ENCODE data around the gene RBM44.
"Not testable (repeated sequence)": the region's sequence is repeated elsewhere in the genome, so short reads cannot be mapped to it uniquely, and the experiment has no call there.

Gene RBM44, protein sequence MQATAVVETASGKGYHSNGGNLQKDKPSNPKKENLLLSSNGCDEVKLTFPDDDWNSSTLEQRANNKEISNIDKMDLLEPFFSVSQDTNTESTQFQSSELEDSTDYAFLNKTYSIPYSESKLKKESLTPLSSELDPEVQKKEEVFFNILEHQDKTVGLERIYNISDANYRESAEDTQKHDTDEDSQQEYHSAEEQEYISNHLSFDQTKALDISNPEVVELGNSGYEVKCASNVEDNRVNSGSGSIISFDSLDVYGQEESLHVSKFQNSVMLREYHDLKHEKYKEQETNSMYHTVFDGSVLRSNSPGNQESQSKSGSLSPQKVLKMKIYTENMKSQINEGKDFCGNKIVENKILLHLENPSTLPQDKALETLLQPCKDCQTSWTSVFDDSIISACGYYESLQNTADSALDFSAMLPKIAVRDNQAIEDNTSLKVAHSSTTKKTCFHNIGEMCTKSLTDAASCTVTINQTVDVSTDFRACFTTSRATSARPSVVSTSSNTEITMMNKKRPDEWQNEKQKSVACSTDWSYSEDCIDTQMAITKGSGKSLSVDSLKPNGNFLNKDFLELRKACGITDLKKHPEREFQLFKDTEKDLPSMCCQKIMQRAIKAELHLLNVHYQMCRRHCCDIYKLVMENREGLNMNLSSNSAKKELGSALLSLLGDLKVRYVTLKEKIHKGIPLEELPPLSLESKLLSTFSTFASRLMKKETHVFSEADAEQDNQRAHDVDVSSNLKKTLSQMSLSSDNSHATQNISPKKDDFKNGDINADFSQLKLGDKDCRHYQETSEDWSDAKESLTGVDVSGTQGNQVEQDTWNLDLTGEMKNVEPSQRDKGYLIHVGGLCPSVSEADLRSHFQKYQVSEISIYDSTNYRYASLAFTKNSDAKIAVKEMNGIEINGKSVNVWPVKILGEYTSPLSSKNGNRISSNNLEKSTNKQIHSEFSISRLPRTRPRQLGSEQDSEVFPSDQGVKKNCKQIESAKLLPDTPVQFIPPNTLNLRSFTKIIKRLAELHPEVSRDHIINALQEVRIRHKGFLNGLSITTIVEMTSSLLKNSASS

DNA sequence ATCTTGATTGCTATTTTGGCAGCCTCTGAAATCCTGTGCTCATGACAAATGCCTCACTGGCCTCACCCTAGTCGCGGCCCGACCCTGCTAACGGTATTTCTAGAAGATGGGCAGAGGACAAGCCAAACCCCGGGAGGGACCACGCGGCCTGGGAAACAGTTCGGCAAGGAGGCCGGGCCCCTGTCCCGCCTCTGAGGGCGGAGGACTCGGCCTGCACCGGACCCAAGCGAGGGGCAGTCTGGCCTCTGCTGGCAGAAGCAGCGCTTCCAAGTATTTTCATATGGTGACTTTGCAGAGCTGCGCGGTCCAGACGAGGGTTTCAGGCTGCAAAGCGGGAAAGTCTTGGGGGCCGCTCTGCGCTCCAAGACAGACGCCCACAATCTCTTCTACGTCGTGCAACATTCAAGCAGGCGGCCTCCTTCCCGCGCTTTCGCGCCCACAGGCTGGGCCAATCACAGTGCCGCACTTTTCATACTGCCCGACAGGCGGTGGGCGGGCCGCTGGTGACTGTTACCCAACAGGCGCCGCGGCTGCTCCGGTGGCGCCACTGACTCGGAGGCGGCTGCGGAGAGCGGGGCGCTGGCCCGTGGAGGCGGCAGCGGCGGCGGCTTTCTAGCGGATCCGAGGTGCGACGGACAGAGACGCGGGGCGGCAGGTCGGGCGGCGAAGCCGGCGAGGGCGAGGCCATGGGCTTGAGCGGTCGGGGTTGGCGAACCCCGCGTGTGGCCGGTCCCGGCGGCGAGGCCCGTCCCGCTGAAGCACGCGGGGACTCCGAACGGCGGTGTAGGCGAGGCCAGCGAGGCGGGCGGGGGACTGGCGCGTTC lies at the start of gene RBM44:
RBM44 (plus strand) TSS at position 544 of the 824 bp plus-strand sequence. CDS start 14,831 bp downstream, outside the sequence.
- in situ Hi-C loops (cut with MboI; ENCODE audit: low sequenced_read_pairs), result no loop called here

DNA sequence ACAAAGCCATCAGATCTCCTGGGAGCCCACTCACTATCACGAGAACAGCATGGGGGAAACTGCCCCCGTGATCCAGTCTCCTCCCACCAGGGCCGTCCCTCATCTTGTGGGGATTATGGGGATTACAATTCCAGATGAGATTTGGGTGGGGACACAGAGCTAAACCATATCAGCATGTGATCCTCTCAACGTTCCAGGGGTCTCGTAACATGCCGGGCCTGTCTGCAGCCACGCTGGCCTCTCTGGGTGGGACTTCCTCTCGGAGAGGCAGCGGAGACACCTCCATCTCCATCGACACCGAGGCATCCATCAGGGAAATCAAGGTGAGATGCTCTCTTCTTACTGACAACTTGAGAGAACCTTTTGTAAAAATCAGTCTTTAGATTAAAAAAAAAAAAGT lies 49.6 kb upstream of the RBM44 start:
- in situ Hi-C loops (cut with MboI; ENCODE audit: low sequenced_read_pairs), result no loop called here

DNA sequence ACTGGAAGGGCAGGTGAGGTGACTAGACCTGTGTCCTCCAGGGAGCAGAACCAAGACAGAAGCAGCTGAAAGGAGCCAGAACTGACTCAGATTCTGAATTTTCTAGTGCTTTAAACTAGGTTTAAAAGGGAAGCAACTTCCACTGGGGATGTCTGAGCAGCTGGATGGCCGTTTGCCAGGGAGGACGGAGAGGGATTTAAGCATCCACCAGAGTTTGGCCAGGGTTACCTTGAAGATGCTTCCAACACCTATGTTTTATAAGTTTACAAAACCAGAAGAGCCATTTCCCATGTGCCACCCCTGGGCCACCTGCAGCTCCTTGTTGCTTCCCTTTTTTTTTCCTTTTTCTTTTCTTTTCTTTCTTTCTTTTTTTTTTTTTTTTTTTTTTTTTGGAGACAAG lies 48.6 kb upstream of the RBM44 start:
- in situ Hi-C loops (cut with MboI; ENCODE audit: low sequenced_read_pairs), result no loop called here

DNA sequence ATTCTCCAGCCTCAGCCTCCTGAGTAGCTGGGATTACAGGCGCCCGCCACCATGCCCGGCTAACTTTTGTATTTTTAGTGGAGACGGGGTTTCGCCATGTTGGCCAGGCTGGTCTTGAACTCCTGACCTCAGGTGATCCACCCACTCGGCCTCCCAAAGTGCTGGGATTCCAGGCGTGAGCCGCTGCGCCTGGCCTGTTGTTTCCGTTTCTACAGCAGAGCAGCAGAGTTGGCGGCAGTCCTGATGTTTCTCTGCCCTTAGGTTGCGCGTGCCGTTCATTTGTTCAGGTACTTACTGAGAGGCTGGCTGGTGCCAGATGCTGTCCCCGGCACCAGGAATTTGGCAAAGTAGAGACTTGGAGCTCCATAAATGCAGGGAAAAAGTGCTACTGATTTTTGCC lies 48.1 kb upstream of the RBM44 start:
- in situ Hi-C loops (cut with MboI; ENCODE audit: low sequenced_read_pairs), result not testable (repeated sequence)

DNA sequence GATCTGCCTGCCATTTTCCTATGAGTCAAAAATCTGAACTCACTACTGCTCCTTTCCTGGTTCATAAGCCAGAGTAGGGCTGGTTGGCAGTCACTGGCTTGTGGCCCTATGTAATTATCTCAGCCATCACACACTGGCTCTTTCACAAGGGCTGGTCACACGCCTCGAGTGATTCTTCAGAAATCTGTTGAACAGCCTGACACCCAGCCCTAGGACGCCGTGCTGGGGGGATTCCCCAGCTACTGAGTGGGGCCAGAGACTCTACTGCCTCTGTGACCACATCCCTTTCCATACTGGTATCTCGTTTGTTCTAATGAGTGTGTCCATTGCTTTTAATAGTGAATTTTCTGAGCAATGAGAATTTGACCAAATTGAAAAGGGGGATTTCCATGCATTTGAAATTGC lies 45.8 kb upstream of the RBM44 start:
- in situ Hi-C loops (cut with MboI; ENCODE audit: low sequenced_read_pairs), result no loop called here

DNA sequence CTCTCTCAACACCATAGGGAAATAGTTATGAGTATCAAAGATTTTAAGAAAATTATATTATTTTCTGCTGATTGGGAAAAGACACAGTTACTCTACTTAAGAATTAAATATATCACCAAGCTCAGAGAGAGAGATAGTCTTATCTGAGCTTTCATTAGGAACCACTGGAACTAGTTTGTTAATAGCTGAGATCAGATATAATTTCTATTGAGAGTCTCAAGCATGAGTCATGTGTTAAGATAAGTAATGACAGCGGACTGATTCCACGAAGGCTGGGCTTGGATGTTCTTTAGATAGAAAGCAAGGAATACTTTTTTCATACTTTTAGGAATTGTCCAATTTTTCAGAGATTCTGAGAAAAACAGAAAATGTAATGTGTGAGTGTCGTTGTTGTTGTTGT lies 44.4 kb upstream of the RBM44 start:
- in situ Hi-C loops (cut with MboI; ENCODE audit: low sequenced_read_pairs), result no loop called here

DNA sequence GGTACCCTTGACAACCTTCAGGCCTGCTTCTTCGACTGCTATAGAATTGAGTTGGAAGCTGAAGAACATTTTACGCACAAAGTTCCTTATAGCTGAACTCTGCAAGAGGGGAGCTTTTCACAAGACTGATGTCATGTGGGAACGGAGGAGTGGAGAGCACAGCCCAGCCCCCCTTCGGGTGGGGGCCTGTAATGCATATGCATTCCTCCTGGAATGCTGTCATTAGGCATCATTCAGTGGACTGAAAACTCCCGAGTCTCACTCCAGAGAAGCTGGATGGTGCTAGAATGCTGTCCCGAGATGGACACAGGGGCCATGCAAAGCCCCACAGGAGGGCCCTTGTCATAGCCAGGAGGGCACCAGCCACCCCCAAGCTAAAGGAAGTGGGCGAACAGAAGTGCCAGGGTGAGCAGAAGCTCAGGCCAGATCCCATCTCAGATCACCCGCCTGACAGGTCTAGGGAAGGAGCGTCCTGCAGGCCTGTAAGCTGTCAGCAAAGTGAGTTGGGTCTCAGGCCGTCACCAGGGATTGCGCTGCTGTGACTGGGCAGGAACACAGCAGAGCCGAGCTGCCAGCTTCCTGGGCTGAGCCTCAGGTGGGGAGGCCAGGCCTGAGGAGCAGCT lies 43.8 kb upstream of the RBM44 start:
- in situ Hi-C loops (cut with MboI; ENCODE audit: low sequenced_read_pairs), result no loop called here

DNA sequence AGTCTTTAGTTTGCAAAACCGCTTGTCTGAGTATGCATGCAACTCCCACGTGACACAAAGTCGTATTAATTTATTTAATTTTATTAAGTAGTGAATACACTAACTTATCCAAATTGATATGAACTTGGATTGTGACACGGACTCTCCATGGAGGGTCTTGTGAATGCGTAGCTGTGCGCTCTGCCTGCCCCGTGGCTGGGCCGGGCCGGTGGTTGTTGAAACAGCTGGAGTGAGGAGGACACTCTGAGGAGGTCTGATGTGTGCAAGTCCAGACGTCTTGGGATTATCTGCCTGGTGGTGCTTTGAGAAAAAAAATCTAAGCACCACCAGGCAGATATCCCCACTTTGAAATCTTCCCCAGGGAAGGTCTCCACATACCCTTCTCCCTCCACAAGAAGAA lies 41.0 kb upstream of the RBM44 start:
- in situ Hi-C loops (cut with MboI; ENCODE audit: low sequenced_read_pairs), result no loop called here

DNA sequence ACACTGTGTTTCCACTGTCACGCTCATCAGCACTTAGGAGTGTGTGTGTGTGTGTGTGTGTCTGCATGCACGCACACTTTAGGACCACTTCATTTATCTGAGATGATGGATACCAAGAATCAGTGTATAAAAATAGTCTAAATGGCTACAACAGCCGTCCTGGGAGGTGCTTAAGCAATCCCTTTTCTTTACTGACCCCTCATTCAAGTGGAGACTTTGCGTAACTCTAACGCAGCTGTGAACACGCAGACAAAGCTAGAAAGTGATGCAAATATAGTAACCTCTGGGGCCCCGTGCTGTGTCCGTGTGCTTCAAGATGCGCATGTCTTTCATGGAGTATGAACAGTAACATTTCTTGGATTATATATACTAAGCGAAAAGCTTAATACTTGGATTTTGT lies 40.4 kb upstream of the RBM44 start:
- in situ Hi-C loops (cut with MboI; ENCODE audit: low sequenced_read_pairs), result no loop called here

DNA sequence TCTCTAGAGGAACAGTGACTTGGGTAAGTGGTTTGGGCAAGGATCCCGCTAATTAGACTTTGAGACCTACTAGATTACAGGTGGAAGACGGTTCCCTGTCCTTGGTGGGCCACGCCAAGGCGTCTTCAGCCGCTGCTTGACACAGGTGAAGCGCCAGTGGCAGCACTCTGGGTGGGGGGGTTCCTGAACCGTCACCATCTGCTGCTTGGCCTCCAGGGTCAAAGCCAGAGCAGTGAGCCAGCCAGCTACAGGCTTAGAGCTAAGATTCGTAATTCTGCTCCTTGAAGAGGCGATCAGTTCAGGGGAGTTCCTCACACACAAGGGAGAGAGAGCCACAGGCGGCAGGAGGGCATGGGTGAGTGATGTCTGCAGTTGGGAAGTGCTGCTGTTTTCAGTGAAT lies 39.4 kb upstream of the RBM44 start:
- in situ Hi-C loops (cut with MboI; ENCODE audit: low sequenced_read_pairs), result no loop called here

DNA sequence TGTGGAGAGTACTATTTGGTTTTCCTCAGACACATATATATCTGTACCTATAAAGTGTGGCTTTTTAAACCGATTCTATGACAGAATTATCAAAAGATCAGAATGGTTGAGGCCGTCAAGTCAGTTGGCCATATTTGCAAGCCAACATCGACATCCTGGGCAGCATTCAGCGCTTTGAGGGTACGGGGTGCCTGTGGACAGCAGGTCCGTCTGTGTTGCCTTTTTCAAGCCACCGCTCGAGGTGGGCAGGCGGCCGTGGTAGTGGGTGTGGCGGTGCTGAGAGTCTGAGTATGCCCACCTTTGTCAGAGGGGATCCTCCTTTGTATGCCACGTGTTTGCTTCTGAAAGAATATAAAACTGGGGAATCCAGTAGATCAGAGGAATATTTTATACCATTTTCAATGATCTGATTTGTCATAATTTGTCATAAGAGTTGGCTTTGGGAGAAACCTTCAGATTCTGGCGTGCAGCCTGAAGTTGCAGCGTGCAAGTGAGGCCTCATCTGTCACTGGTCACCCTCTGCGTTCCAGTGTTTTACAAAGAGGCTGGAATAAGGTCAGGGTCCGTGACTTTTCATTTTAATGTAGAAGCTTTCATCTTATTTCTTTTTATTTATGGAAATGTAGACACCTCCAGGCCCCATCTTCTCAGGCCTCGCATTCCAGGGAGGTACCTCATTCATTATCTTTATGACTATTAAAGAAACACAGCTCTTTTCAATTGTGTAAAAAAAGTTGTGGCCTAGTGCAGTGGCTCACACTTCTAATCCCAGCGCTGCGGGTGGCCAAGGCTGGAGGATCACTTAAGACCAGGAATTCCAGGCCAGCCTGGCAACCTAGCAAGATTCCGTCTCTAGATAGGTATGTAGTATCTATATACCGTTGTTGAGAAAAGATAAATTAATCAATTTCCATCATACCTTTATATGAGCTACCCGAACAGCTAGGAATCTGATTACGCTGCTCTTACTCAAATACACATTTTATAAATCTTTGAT lies 37.8 kb upstream of the RBM44 start:
- in situ Hi-C loops (cut with MboI; ENCODE audit: low sequenced_read_pairs), result no loop called here

DNA sequence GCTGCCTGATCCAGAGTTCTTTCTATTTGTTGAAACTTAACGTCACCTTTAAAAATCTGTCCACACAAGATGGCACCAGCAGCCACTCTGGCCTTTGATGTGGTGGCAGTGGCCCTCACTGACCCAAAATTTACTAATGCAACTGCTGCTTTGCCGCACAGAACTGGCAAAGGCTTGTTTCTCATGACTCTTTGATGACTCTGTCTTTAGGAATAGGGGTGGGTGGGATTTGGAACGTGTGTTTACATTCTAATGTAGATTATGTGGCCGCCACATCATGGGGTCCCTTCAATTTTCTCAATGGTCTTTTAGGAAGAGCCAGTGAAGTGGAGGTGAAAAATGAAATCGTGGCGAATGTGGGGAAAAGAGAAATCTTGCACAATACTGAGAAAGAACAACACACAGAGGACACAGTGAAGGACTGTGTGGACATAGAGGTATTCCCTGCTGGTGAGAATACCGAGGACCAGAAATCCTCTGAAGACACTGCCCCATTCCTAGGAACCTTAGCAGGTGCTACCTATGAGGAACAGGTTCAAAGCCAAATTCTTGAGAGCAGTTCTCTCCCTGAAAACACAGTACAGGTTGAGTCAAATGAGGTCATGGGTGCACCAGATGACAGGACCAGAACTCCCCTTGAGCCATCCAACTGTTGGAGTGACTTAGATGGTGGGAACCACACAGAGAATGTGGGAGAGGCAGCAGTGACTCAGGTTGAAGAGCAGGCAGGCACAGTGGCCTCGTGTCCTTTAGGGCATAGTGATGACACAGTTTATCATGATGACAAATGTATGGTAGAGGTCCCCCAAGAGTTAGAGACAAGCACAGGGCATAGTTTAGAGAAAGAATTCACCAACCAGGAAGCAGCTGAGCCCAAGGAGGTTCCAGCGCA lies 36.0 kb upstream of the RBM44 start:
- in situ Hi-C loops (cut with MboI; ENCODE audit: low sequenced_read_pairs), result not testable (repeated sequence)

DNA sequence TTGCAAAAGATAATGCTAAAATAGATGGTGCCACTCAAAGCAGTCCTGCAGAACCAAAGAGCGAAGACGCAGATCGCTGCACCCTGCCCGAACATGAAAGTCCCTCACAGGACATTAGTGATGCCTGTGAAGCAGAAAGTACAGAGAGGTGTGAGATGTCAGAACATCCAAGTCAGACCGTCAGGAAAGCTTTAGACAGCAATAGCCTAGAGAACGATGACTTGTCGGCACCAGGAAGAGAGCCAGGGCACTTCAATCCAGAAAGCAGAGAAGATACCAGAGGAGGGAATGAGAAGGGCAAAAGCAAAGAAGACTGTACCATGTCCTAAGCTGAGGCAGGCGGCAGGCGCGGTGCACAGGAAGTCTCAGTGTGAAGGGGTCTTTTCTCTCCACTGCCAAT lies 34.8 kb upstream of the RBM44 start:
- in situ Hi-C loops (cut with MboI; ENCODE audit: low sequenced_read_pairs), result no loop called here

DNA sequence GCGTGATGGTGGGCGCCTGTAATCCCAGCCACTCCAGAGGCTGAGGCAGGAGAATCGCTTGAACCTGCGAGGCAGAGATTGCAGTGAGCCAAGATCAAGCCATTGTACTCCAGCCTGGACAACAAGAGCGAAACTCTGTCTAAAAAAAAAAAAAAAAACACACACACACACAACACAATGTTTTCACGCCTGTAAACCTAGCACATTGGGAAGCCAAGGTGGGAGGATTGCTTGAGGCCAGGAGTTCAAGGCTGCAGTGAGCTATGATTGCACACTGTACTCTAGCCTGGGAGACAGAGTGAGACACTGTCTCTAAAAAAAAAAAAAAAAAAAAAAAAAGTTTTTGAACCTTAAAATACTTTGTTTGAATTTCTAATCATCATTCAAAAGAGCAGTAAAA lies 33.5 kb upstream of the RBM44 start:
- in situ Hi-C loops (cut with MboI; ENCODE audit: low sequenced_read_pairs), result not testable (repeated sequence)

DNA sequence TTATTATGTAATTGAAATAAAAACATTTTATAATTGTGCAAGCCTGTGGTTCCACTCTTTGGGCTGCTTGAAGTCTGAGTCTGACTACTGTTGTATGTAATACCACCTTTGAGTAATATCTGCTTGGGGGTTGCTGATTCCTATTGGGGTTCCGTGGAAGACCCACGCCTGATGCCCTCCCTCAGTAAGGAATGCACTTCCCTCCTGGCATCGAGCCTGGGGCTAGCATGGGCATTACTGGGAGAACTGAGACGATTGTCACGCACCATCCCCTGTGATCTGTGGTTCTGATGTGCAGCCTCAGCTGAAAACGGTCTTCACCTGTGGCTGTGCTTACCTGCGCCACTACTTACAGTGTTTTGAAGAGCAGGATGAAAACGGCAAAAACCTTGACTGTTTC lies 32.7 kb upstream of the RBM44 start:
- in situ Hi-C loops (cut with MboI; ENCODE audit: low sequenced_read_pairs), result no loop called here

DNA sequence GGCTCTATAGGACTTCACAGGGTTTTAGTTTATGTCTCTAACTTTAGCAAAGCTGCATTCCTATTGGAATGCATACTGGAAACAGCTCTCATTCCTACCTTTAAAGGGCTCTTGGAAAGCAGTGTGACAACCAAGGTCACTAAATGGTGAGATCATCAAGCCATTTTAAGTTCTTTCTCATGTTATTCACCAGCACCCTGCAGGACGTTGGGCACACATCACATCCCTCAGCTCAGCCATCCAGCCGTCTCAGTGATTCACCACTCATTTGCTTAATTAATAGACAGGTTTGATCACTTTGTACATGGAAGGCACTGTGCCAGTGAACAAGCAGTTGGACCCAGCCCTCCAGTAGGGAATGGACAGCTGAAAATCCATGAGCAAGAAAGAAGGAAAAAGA lies 32.2 kb upstream of the RBM44 start:
- in situ Hi-C loops (cut with MboI; ENCODE audit: low sequenced_read_pairs), result no loop called here

DNA sequence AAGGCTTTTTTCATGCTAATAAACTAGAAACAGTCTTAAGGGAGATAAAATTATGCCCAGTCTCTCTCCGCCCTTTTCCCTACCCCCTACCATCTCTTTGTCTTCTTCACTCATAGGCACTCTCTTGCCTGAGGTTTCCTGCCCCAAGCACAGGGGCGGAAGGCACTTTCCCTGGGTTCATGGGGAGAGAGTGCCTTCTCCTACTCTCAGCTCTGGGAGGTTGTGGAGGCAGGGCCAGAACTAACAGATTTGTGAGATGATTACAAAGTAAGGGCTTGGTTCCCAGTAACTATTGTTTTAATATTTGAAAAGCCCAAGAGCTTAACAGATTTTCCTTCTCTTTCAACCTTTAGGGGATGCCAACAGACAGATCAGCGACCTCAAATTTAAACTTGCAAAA lies 26.1 kb upstream of the RBM44 start:
- in situ Hi-C loops (cut with MboI; ENCODE audit: low sequenced_read_pairs), result no loop called here

DNA sequence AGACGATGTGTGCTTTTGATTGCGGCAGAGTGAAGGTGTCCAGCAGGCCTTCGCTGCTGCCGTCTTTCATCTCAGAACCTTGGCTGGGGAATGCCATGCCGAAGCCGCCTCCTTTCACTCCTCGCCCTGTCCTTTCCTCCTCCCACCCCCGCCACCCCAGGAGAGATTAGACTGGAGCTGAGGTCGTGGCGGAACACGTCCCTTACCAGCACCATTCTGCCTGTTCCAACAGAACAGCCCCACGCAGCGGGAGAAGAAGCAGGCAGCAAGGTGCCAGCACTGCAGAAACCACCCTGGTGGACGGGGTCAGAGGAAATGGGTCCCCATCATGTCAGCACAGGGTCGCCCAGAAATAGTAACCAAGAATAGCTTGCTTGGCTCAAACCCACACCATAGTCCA lies 24.8 kb upstream of the RBM44 start:
- in situ Hi-C loops (cut with MboI; ENCODE audit: low sequenced_read_pairs), result no loop called here
